Mesenchymal stem cell (in vitro differentiated cells and primary cell): Measurements from ENCODE around the gene ARL2BP.

Source experiments
- DNase-seq: peaks from one replicate; pipeline ENCODE4 v3.0.0-alpha.2; 2013
- H2AFZ ChIP-seq: one replicate; pipeline ENCODE4 v1.6.1; 2013; ENCODE audit warnings: low read depth, mild to moderate bottlenecking, control low read depth, inconsistent platforms, low read length, moderate library complexity
- H2AK5ac ChIP-seq: 2 replicates; pipeline ENCODE4 v1.6.1; 2013; ENCODE audit warnings: low read length, moderate library complexity, mild to moderate bottlenecking, inconsistent platforms; ENCODE audit not compliant: severe bottlenecking
- H2BK120ac ChIP-seq: one replicate; pipeline ENCODE4 v1.6.1; 2013; ENCODE audit warnings: low read depth, mild to moderate bottlenecking, inconsistent platforms, low read length, moderate library complexity
- H2BK12ac ChIP-seq, 2 experiments: one replicate each; pipeline ENCODE4 v1.6.1; 2013; ENCODE audit warnings: inconsistent platforms in 2 of 2, low read length in 2 of 2, mild to moderate bottlenecking in 2 of 2, moderate library complexity in 2 of 2, control low read depth in 1 of 2
- H2BK15ac ChIP-seq: one replicate; pipeline ENCODE4 v1.6.1; 2013; ENCODE audit warnings: mild to moderate bottlenecking, low read depth, inconsistent platforms; ENCODE audit not compliant: poor library complexity, severe bottlenecking
- H2BK5ac ChIP-seq: 2 replicates; pipeline ENCODE4 v1.6.1; 2013; ENCODE audit warnings: low read depth, mild to moderate bottlenecking, low read length, control low read depth, inconsistent platforms; ENCODE audit not compliant: poor library complexity, severe bottlenecking
- H3K14ac ChIP-seq, 2 experiments: one replicate each; pipeline ENCODE4 v1.6.1; 2013; ENCODE audit warnings: inconsistent platforms in 2 of 2, low read length in 2 of 2, control low read depth in 1 of 2, mild to moderate bottlenecking in 1 of 2, moderate library complexity in 1 of 2
- H3K18ac ChIP-seq, 2 experiments: one replicate each; pipeline ENCODE4 v1.6.1; 2013; ENCODE audit warnings: inconsistent platforms in 2 of 2, low read length in 2 of 2, control low read depth in 1 of 2, low read depth in 1 of 2, mild to moderate bottlenecking in 1 of 2
- H3K23ac ChIP-seq, 2 experiments: one replicate each; pipeline ENCODE4 v1.6.1; 2013; ENCODE audit warnings: inconsistent platforms in 2 of 2, low read length in 2 of 2, mild to moderate bottlenecking in 2 of 2, moderate library complexity in 2 of 2, control low read depth in 1 of 2
- H3K27ac ChIP-seq: 2 replicates; pipeline ENCODE4 v1.5.1; 2013; ENCODE audit warnings: mild to moderate bottlenecking, moderate library complexity, low read length, control low read depth, inconsistent platforms; ENCODE audit not compliant: poor library complexity, severe bottlenecking
- H3K27me3 ChIP-seq, 2 experiments: 2 replicates each; pipeline versions ENCODE4 v1.6.1 to v1.7.0; 2013; ENCODE audit warnings: low read length in 2 of 2, mild to moderate bottlenecking in 2 of 2, moderate library complexity in 2 of 2, control low read depth in 1 of 2, inconsistent platforms in 1 of 2; ENCODE audit not compliant: control insufficient read depth in 1 of 2, insufficient read depth in 1 of 2
- H3K36me3 ChIP-seq, 2 experiments: 2 replicates each; pipeline versions ENCODE4 v1.6.1 to v1.7.0; 2013; ENCODE audit warnings: low read length in 2 of 2, control low read depth in 1 of 2, inconsistent platforms in 1 of 2, low read depth in 1 of 2, mild to moderate bottlenecking in 1 of 2; ENCODE audit not compliant: insufficient read depth in 2 of 2, control insufficient read depth in 1 of 2
- H3K4ac ChIP-seq, 2 experiments: one replicate each; pipeline ENCODE4 v1.6.1; 2013; ENCODE audit warnings: inconsistent platforms in 2 of 2, low read length in 2 of 2, mild to moderate bottlenecking in 2 of 2, moderate library complexity in 2 of 2, control low read depth in 1 of 2, low read depth in 1 of 2
- H3K4me1 ChIP-seq: 2 replicates; pipeline ENCODE4 v1.6.1; 2013; ENCODE audit warnings: low read depth, low read length, control low read depth; ENCODE audit not compliant: control insufficient read depth, insufficient read depth
- H3K4me2 ChIP-seq: 2 replicates; pipeline ENCODE4 v1.6.1; 2013; ENCODE audit warnings: low read length, mild to moderate bottlenecking, inconsistent platforms; ENCODE audit not compliant: poor library complexity, severe bottlenecking
- H3K4me3 ChIP-seq, 2 experiments: 2 replicates each; pipeline versions ENCODE4 v1.5.1 to v1.7.0; 2013; ENCODE audit warnings: low read length in 2 of 2, mild to moderate bottlenecking in 2 of 2, control low read depth in 1 of 2, low read depth in 1 of 2; ENCODE audit not compliant: insufficient read depth in 1 of 2
- H3K79me1 ChIP-seq: replicated peaks from 2 replicates; pipeline ENCODE4 v1.6.1; 2013; ENCODE audit warnings: mild to moderate bottlenecking, control low read depth, low read length, inconsistent platforms; ENCODE audit not compliant: poor library complexity, severe bottlenecking
- H3K9ac ChIP-seq: 2 replicates; pipeline ENCODE4 v1.7.0; 2013; ENCODE audit warnings: mild to moderate bottlenecking, low read length, moderate library complexity
- H3K9me3 ChIP-seq: 2 replicates; pipeline ENCODE4 v1.7.0; 2013; ENCODE audit warnings: mild to moderate bottlenecking, low read length; ENCODE audit not compliant: control insufficient read depth
- H4K8ac ChIP-seq: one replicate; pipeline ENCODE4 v1.6.1; 2013; ENCODE audit warnings: inconsistent platforms, mild to moderate bottlenecking, low read length, moderate library complexity
- H4K91ac ChIP-seq: one replicate; pipeline ENCODE4 v1.6.1; 2013; ENCODE audit warnings: mild to moderate bottlenecking, low read length, inconsistent platforms
- WGBS: methylation state at CpG from one replicate; pipeline ENCODE4 v1.1.7; 2013; ENCODE audit warnings: mixed read lengths; 5-methylcytosine and 5-hydroxymethylcytosine counted together

Gene ARL2BP

DNA sequence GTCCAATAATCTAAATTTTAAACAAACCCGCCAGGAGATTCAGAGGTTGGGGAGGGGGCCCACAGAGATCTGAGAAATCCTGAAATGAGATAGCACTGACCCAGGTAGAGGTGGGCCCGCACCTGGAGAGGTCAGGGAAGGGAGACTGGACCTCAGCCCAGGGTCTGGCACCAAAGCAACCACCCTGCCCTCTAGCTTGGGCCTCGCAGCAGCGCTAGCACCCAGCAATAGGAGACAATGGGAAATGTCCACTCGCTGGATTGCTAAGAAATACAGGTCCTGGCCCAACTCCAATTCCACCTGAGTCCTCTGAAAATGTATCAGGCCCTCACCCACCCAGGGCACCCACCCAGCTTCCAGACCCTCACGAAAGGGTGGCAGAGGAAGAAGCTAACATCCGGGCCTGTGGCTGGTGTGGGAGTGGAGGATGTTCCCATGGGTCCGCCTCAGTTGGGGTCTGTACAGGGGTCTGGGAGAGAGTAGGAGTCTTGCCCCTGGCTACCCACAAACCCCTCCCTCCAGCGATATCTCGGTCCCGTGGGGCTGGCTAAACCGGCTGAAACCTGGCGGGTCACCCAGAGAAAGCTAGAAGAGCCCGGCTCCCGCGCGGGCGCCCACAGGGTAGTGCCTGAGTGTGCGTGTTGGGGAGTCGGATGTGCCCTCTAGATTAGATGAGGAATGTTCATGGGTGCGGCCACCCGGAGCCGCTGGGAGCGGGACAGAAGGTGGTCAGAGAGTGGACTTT lies 38.3 kb downstream of the ARL2BP start:
- DNase-seq = no peak
- Histone ChIP-seq H3K4me2 (no peak overlapping the region), H2AFZ (no peak overlapping the region), H2BK120ac (no peak overlapping the region), H3K18ac (no peak overlapping the region), H3K14ac (no peak overlapping the region), H2BK5ac (no peak overlapping the region), H3K9me3 (no peaks in the 10 kb centered on the region), H3K36me3 (no peaks in the 10 kb centered on the region), H4K8ac (no peak overlapping the region), H4K91ac (no peak overlapping the region), H3K79me1 (peaks cover 2% of the 10 kb centered on the region), H2BK15ac (no peak overlapping the region), H2BK12ac (no peak overlapping the region), H3K27ac (no peak overlapping the region), H2AK5ac (peak overlapping the region; percentile 4), H3K4me3 (peak overlapping the region in 1 of 2 experiments; percentile 64), H3K9ac (no peak overlapping the region), H3K4me1 (peaks cover 19% of the 10 kb centered on the region), H3K4ac (no peak overlapping the region), H3K23ac (no peak overlapping the region), H3K27me3 (peaks cover 5 to 57% of the 10 kb centered on the region in 2 experiments)
- 65% methylated on average over 22 of the region's 24 CpGs for WGBS

DNA sequence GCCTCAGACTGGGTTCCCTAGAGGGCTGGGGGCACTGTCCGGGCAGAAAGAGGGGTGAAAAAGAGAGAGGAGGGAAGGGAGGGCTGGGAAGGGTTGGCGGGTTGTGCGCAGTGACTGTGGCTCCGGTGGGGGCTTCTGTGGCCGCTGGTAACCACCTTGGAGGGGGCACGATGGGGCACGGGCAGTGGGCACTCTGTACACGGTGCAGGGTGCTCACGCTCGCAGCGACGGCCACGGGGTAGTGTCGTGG lies 38.8 kb downstream of the ARL2BP start:
- H3K23ac ChIP-seq = no peak overlapping the region
- peak overlapping the region; percentile 88 for H3K4me2 ChIP-seq
- H2AFZ ChIP-seq = no peak overlapping the region
- no peak for DNase-seq
- no peak overlapping the region for H3K14ac ChIP-seq
- H2BK12ac ChIP-seq = no peak overlapping the region
- H3K27ac ChIP-seq = no peak overlapping the region
- H2AK5ac ChIP-seq = peak overlapping the region; percentile 4
- H3K9me3 ChIP-seq = no peaks in the 10 kb centered on the region
- peak overlapping the region; percentile 55 for H2BK120ac ChIP-seq
- WGBS = 26% methylated on average over 14 of the region's 14 CpGs
- peak overlapping the region; percentile 10 for H2BK5ac ChIP-seq
- no peak overlapping the region for H3K9ac ChIP-seq
- no peak overlapping the region for H4K8ac ChIP-seq
- H3K4me1 ChIP-seq = peaks cover 14% of the 10 kb centered on the region
- H3K36me3 ChIP-seq = no peaks in the 10 kb centered on the region
- H2BK15ac ChIP-seq = no peak overlapping the region
- peak overlapping the region; percentile 54 for H4K91ac ChIP-seq
- H3K79me1 ChIP-seq = peaks cover 2% of the 10 kb centered on the region
- no peak overlapping the region for H3K4ac ChIP-seq
- H3K4me3 ChIP-seq = peak overlapping the region in 1 of 2 experiments; percentile 64
- no peak overlapping the region for H3K18ac ChIP-seq
- peaks cover 5 to 53% of the 10 kb centered on the region in 2 experiments for H3K27me3 ChIP-seq

DNA sequence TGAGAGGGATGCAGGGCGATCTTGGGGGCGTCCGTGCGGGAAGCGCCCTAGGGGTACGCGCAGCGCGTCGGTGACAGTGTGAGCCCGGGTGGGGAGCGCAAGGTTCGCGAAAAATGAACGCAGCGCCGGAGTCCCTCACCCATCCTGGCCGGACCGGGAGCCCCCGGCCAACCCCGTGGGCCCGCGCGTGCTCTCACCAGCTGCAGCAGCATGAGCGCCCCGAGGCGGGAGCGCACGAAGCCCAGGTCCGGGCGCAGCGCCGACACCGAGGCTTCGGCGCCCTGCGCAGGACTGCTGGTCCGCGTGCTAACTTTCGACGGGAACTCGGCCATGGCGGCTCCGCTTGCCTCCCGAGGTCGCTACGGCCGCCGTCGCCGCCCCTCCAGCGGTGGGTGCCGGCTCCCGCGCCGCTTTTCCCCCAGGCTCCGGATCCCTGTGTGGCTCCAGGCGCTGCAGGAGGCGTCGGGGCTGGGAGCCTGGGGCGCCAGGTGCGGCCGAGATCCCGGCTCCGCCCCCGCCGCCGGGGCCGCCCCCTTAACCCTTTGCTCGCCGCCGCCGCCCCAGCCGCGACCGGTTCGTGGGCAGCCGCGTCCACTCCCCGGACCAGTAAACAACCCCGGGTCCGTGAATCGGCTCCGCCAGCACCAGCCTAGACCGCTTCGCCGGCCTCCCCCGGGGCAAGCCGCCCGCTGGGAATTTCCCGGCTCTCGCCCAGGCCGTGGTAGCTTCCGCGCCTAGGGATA lies 39.3 kb downstream of the ARL2BP start, which contains the start of gene PLLP:
TSS of gene PLLP (minus strand) at position 464 of the 743 bp plus-strand sequence. CDS start at position 332, 132 bp downstream.
- H2BK120ac ChIP-seq = peak within 1 kb of the TSS; percentile 55
- H3K14ac ChIP-seq = no peak within 1 kb of the TSS
- H2AFZ ChIP-seq = peak within 1 kb of the TSS; percentile 53
- H3K79me1 ChIP-seq = peaks cover 2% of the 10 kb centered on the region
- H3K9ac ChIP-seq = peak within 1 kb of the TSS; percentile 5
- H3K27ac ChIP-seq = no peak within 1 kb of the TSS
- peak within 1 kb of the TSS; percentile 54 for H4K91ac ChIP-seq
- H4K8ac ChIP-seq = peak within 1 kb of the TSS; percentile 21
- H3K4me3 ChIP-seq = peak within 1 kb of the TSS; percentile 63 to 64
- peak within 1 kb of the TSS; percentile 10 for H2BK5ac ChIP-seq
- peak within 1 kb of the TSS in 1 of 2 experiments; percentile 86 for H3K23ac ChIP-seq
- H3K9me3 ChIP-seq = no peaks in the 10 kb centered on the region
- H3K4me1 ChIP-seq = peaks cover 14% of the 10 kb centered on the region
- peak; percentile 66 for DNase-seq
- WGBS = 4% methylated on average over 95 of the region's 95 CpGs
- H3K36me3 ChIP-seq = no peaks in the 10 kb centered on the region
- peak within 1 kb of the TSS; percentile 60 for H2BK15ac ChIP-seq
- H3K18ac ChIP-seq = peak within 1 kb of the TSS in 1 of 2 experiments; percentile 29
- H3K4ac ChIP-seq = no peak within 1 kb of the TSS
- peaks cover 5 to 49% of the 10 kb centered on the region in 2 experiments for H3K27me3 ChIP-seq
- peak within 1 kb of the TSS; percentile 88 for H3K4me2 ChIP-seq
- peak within 1 kb of the TSS in 1 of 2 experiments; percentile 48 for H2BK12ac ChIP-seq
- H2AK5ac ChIP-seq = peak within 1 kb of the TSS; percentile 4

DNA sequence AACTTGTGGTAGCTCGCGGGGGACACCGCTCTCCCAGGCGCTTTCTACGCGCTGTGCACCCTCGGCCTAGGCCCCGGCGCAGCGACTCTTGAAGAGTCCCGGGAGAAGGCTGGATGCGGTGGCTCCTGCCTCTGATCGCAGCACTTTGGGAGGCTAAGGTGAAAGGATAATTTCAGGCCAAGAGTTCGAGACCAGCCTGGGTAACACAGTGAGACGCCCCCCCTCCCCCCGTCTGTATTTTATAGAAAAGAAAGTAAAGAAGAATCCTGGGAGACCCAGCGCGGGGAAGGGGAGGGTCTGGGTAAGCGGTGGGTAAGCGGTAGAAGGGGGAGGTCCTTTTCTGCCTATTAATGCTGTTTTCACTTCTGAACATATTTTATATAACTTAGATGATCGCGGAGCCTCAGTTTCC lies 39.9 kb downstream of the ARL2BP start:
- H2AFZ ChIP-seq = peak overlapping the region; percentile 53
- H3K4ac ChIP-seq = no peak overlapping the region
- peak overlapping the region; percentile 21 for H4K8ac ChIP-seq
- H2BK5ac ChIP-seq = no peak overlapping the region
- DNase-seq = no peak
- H3K36me3 ChIP-seq = no peaks in the 10 kb centered on the region
- no peak overlapping the region for H3K14ac ChIP-seq
- H2BK12ac ChIP-seq = peak overlapping the region in 1 of 2 experiments; percentile 48
- no peak overlapping the region for H4K91ac ChIP-seq
- peaks cover 2% of the 10 kb centered on the region for H3K79me1 ChIP-seq
- H3K4me3 ChIP-seq = peak overlapping the region; percentile 63 to 64
- H3K27ac ChIP-seq = no peak overlapping the region
- H3K18ac ChIP-seq = no peak overlapping the region
- 15% methylated on average over 15 of the region's 22 CpGs for WGBS
- H3K9ac ChIP-seq = peak overlapping the region; percentile 5
- no peak overlapping the region for H2BK120ac ChIP-seq
- peak overlapping the region in 1 of 2 experiments; percentile 50 for H3K23ac ChIP-seq
- no peaks in the 10 kb centered on the region for H3K9me3 ChIP-seq
- H2AK5ac ChIP-seq = no peak overlapping the region
- peak overlapping the region; percentile 88 for H3K4me2 ChIP-seq
- H3K4me1 ChIP-seq = peaks cover 16% of the 10 kb centered on the region
- no peak overlapping the region for H2BK15ac ChIP-seq
- H3K27me3 ChIP-seq = peaks cover 5 to 46% of the 10 kb centered on the region in 2 experiments
